Measurements from ENCODE around the gene EP400. TPM values are rescaled to one million over a fixed set of nuclear protein-coding genes. Genes with fewer than 3 reads are reported as not detected.

Gene EP400
- total and polyA plus RNA-seq, 12 donors = 11.5 to 43.2 (median 28.8) TPM

- H3K36me3 ChIP-seq (replicated peaks in 1 of 2) = peaks cover 0 to 48% of the 10 kb centered on the region in 2 donors
- H3K4me3 ChIP-seq = no peak overlapping the region
- WGBS, 4 donors = 76 to 92% (median 87%) methylated on average over 7 of the region's 7 CpGs
- intact Hi-C loops (cut with DNase I) = no loop called here
- H3K27me3 ChIP-seq = no peaks in the 10 kb centered on the region
- H3K9me3 ChIP-seq (replicated peaks in 1 of 3) = no peaks in the 10 kb centered on the region
- no peak for DNase-seq
- H3K27ac ChIP-seq = no peak overlapping the region
- TF ChIP-seq CTCF (IDR thresholded peaks at IDR 0.05) = no peak
- TF ChIP-seq POLR2A (IDR thresholded peaks at IDR 0.05) = no peak
- no peaks in the 10 kb centered on the region for H3K4me1 ChIP-seq (replicated peaks in 1 of 2)
Measured at GRCh38 chr12:131938082-131938481, 11.7 kb upstream of the EP400 start.

- WGBS, 4 donors = 88 to 96% (median 95%) methylated on average over 9 to 16 of the region's 16 CpGs
- DNase-seq = peak in 1 of 7 donors; percentile 9
- no peak overlapping the region for H3K27ac ChIP-seq
- H3K9me3 ChIP-seq (replicated peaks in 1 of 3) = no peaks in the 10 kb centered on the region
- H3K27me3 ChIP-seq = no peaks in the 10 kb centered on the region
- no peaks in the 10 kb centered on the region for H3K4me1 ChIP-seq (replicated peaks in 1 of 2)
- H3K4me3 ChIP-seq = no peak overlapping the region
- H3K36me3 ChIP-seq (replicated peaks in 1 of 2) = peaks cover 0 to 48% of the 10 kb centered on the region in 2 donors
- intact Hi-C loops (cut with DNase I) = no loop called here
- TF ChIP-seq POLR2A (IDR thresholded peaks at IDR 0.05) (no peak), CTCF (IDR thresholded peaks at IDR 0.05) (no peak)
Measured at GRCh38 chr12:131939007-131939406, 10.7 kb upstream of the EP400 start.

GRCh38 chr12:131940141-131940547 lies 9.6 kb upstream of the EP400 start:
- Histone ChIP-seq H3K4me3 (no peak overlapping the region), H3K4me1 (replicated peaks in 1 of 2) (no peaks in the 10 kb centered on the region), H3K27ac (no peak overlapping the region), H3K36me3 (replicated peaks in 1 of 2) (peaks cover 0 to 40% of the 10 kb centered on the region in 2 donors), H3K27me3 (no peaks in the 10 kb centered on the region), H3K9me3 (replicated peaks in 1 of 3) (no peaks in the 10 kb centered on the region)
- intact Hi-C loops (cut with DNase I) = loop anchor here in 1 of 2 donors (10.0 kb wide), 1 partner anchor 85 kb away; no protein-coding TSS in a partner anchor
- TF ChIP-seq CTCF (IDR thresholded peaks at IDR 0.05) (no peak), POLR2A (IDR thresholded peaks at IDR 0.05) (no peak)
- 76 to 80% (median 77%) methylated on average over 8 of the region's 8 CpGs for WGBS, 4 donors
- peak in 1 of 7 donors; percentile 0 for DNase-seq

GRCh38 chr12:131941116-131941986 lies 8.4 kb upstream of the EP400 start:
- no peak for TF ChIP-seq CTCF (IDR thresholded peaks at IDR 0.05)
- H3K36me3 ChIP-seq (replicated peaks in 1 of 2) = peaks cover 0 to 35% of the 10 kb centered on the region in 2 donors
- H3K9me3 ChIP-seq (replicated peaks in 1 of 3) = no peaks in the 10 kb centered on the region
- intact Hi-C loops (cut with DNase I) = loop anchor here in 1 of 2 donors (10.0 kb wide), 1 partner anchor 87 kb away; no protein-coding TSS in a partner anchor
- H3K4me3 ChIP-seq = no peak overlapping the region
- H3K4me1 ChIP-seq (replicated peaks in 1 of 2) = no peaks in the 10 kb centered on the region
- DNase-seq = peak in 3 of 7 donors; percentile 9 to 46 (median 18)
- no peaks in the 10 kb centered on the region for H3K27me3 ChIP-seq
- H3K27ac ChIP-seq = no peak overlapping the region
- 94 to 96% (median 96%) methylated on average over 31 to 46 of the region's 46 CpGs for WGBS, 4 donors

All from adrenal gland (tissue), 12 donors.